Prostate gland (tissue), 2 donors: ENCODE data around the gene ADCYAP1R1. TPM values are rescaled to one million over a fixed set of nuclear protein-coding genes. Genes with fewer than 3 reads are reported as not detected.

Source experiments
- DNase-seq: peaks from one replicate; pipeline ENCODE4 v3.0.0-alpha.2; 2019; ENCODE audit warnings: low spot score
- H3K27ac ChIP-seq, 2 donors: fragments of 200-600 bp; sonication (generic); 2 replicates each; pipeline ENCODE4 v1.5.1; 2017 to 2019
- H3K27me3 ChIP-seq: fragments of 200-600 bp; sonication (generic); replicated peaks from 2 replicates; pipeline ENCODE4 v1.5.1; 2019; ENCODE audit not compliant: insufficient read depth
- H3K36me3 ChIP-seq, 2 donors: fragments of 200-600 bp; sonication (generic); 1 replicate in 1 of 2; 2 replicates in 1 of 2; pipeline versions ENCODE4 v1.5.1 to v1.8.1; 2017 to 2019
- H3K4me1 ChIP-seq: fragments of 200-600 bp; sonication (generic); replicated peaks from 2 replicates; pipeline ENCODE4 v1.5.1; 2019
- H3K4me3 ChIP-seq, 2 donors: fragments of 200-600 bp; sonication (generic); 2 replicates each; pipeline ENCODE4 v1.5.1; 2017 to 2019
- H3K9me3 ChIP-seq: fragments of 200-600 bp; sonication (generic); 2 replicates; pipeline ENCODE4 v1.5.1; 2017
- CTCF ChIP-seq, 4 experiments: fragments of 200-600 bp in 2 of 4; fragments of 450-650 bp in 2 of 4; sonication (generic) in 2 of 4; IDR thresholded peaks; 1 replicate in 3 of 4; 2 replicates in 1 of 4; pipeline ENCODE4 v1.5.1; 2016 to 2019; ENCODE audit warnings: antibody characterized with exemption in 4 of 4, mild to moderate bottlenecking in 2 of 4, moderate library complexity in 2 of 4
- POLR2A ChIP-seq: fragments of 450-650 bp; IDR thresholded peaks from one replicate; pipeline ENCODE4 v1.6.1; 2016; ENCODE audit warnings: antibody characterized with exemption, mild to moderate bottlenecking
- POLR2AphosphoS5 ChIP-seq: sonication (generic); formaldehyde crosslinking; IDR thresholded peaks from one replicate; pipeline ENCODE4 v1.6.1; 2017; ENCODE audit warnings: antibody characterized with exemption
- WGBS: methylation state at CpG from one replicate; pipeline ENCODE4 v1.1.5; 2018; 5-methylcytosine and 5-hydroxymethylcytosine counted together
- intact Hi-C: fragments of 100-400 bp; cut with DNase I; formaldehyde crosslinking; loops from one replicate; pipeline ENCODE4 v1.14.2; 2022
- total RNA-seq, 2 donors: library from RNA; depleted of rRNA; stranded (reverse); fragments of >200 nt; gene quantifications; one replicate each; pipeline ENCODE4 v1.1.0, GENCODE V29; 2016

ADCYAP1R1 gene
- total RNA-seq, 2 donors from 2014 or later: 0.14 to 6.0 TPM

GRCh38 chr7:31084226-31084625 lies 32.1 kb downstream of the ADCYAP1R1 start:
- no peak for DNase-seq
- Histone ChIP-seq H3K4me1 (no peaks in the 10 kb centered on the region), H3K27ac (no peak overlapping the region), H3K36me3 (no peaks in the 10 kb centered on the region), H3K9me3 (no peaks in the 10 kb centered on the region), H3K27me3 (no peaks in the 10 kb centered on the region), H3K4me3 (no peak overlapping the region)
- TF ChIP-seq POLR2A (no peak), POLR2AphosphoS5 (no peak), CTCF (IDR thresholded peaks at IDR 0.05) (no peak)
- intact Hi-C loops: no loop called here
- 100% methylated on average over 1 of the region's 1 CpG for WGBS

GRCh38 chr7:31087351-31087750 lies 35.2 kb downstream of the ADCYAP1R1 start:
- Histone ChIP-seq H3K27me3 (no peaks in the 10 kb centered on the region), H3K4me1 (no peaks in the 10 kb centered on the region), H3K36me3 (no peaks in the 10 kb centered on the region), H3K9me3 (no peaks in the 10 kb centered on the region), H3K27ac (no peak overlapping the region), H3K4me3 (no peak overlapping the region)
- 77% methylated on average over 6 of the region's 6 CpGs for WGBS
- no peak for DNase-seq
- intact Hi-C loops: no loop called here
- TF ChIP-seq CTCF (IDR thresholded peaks at IDR 0.05): no peak
- TF ChIP-seq POLR2A: no peak
- no peak for TF ChIP-seq POLR2AphosphoS5

GRCh38 chr7:31091924-31092434 lies 39.9 kb downstream of the ADCYAP1R1 start:
- H3K27ac ChIP-seq: no peak overlapping the region
- H3K27me3 ChIP-seq: no peaks in the 10 kb centered on the region
- WGBS: 74% methylated on average over 2 of the region's 2 CpGs
- H3K9me3 ChIP-seq: no peaks in the 10 kb centered on the region
- no peak for TF ChIP-seq POLR2AphosphoS5
- intact Hi-C loops: no loop called here
- H3K4me3 ChIP-seq: no peak overlapping the region
- no peaks in the 10 kb centered on the region for H3K36me3 ChIP-seq
- no peaks in the 10 kb centered on the region for H3K4me1 ChIP-seq
- no peak for DNase-seq

- WGBS: 95% methylated on average over 4 of the region's 4 CpGs
- Histone ChIP-seq H3K4me3 (no peak overlapping the region), H3K36me3 (no peaks in the 10 kb centered on the region), H3K4me1 (no peaks in the 10 kb centered on the region), H3K9me3 (no peaks in the 10 kb centered on the region), H3K27ac (no peak overlapping the region), H3K27me3 (no peaks in the 10 kb centered on the region)
- DNase-seq: no peak
- no peak for TF ChIP-seq POLR2A
- TF ChIP-seq POLR2AphosphoS5: no peak
- no peak for TF ChIP-seq CTCF (IDR thresholded peaks at IDR 0.05)
- intact Hi-C loops: no loop called here
Measured at GRCh38 chr7:31092606-31093005, 40.5 kb downstream of the ADCYAP1R1 start.

GRCh38 chr7:31093282-31093681 lies 41.2 kb downstream of the ADCYAP1R1 start:
- Histone ChIP-seq H3K36me3 (no peaks in the 10 kb centered on the region), H3K4me3 (no peak overlapping the region), H3K27me3 (no peaks in the 10 kb centered on the region), H3K9me3 (no peaks in the 10 kb centered on the region), H3K27ac (no peak overlapping the region), H3K4me1 (no peaks in the 10 kb centered on the region)
- TF ChIP-seq POLR2A (no peak), CTCF (IDR thresholded peaks at IDR 0.05) (no peak), POLR2AphosphoS5 (no peak)
- intact Hi-C loops: no loop called here
- 94% methylated on average over 3 of the region's 3 CpGs for WGBS
- DNase-seq: no peak
